ENCODE results near the gene SPRY2.

GRCh38 chr13:80331984-80332383 lies 8.9 kb downstream of the SPRY2 start:
- TF ChIP-seq CTCF (IDR thresholded peaks at IDR 0.05; ENCODE audit: extremely low read depth in 1 of 2, insufficient read depth in 1 of 2, low read depth in 1 of 2, low read length in 2 of 2) = no peak
- TF ChIP-seq FOS (IDR thresholded peaks at IDR 0.05; ENCODE audit: borderline replicate concordance, insufficient read depth, low read length) = no peak
- TF ChIP-seq POLR2A (IDR thresholded peaks at IDR 0.05; ENCODE audit: low read depth, low read length) = no peak
- no peak for TF ChIP-seq GATA2 (IDR thresholded peaks at IDR 0.05; ENCODE audit: insufficient read depth, insufficient read length, low read depth, low read length)
- TF ChIP-seq MAX (IDR thresholded peaks at IDR 0.05; ENCODE audit: insufficient read depth, insufficient read length) = no peak
- TF ChIP-seq EZH2 (IDR thresholded peaks at IDR 0.05; ENCODE audit: borderline replicate concordance, low read depth, low read length, severe bottlenecking) = no peak
- TF ChIP-seq POLR2AphosphoS5 (IDR thresholded peaks at IDR 0.05; ENCODE audit: insufficient read depth, low read depth, low read length) = no peak
- no peak for TF ChIP-seq MYC (IDR thresholded peaks at IDR 0.05; ENCODE audit: low read depth, low read length)
- TF ChIP-seq JUN (IDR thresholded peaks at IDR 0.05; ENCODE audit: borderline replicate concordance, insufficient read depth, insufficient read length, low read depth) = no peak
